ENCODE results near the gene C1GALT1.

Gene C1GALT1

DNA sequence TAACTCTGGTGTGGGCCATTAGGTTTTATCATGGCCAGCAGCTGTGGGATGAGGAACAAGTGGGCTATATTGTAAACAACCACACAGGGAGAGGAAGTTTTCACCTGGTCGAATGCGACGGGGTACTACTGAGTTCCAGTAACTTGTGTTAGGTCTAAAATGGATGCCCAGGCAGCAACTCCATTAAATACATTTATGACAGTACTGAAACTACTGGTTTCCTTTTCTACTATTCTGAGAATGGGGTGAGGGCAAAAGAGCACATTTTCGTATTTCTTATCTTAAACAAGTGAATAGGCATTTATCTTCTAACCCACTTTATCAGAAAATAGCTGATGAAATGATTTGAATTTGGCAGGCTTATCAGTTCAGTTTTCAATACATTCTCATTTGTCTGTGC, 109.7 kb downstream of the C1GALT1 start:
- H3K4me3 ChIP-seq (ENCODE audit: low read depth in 1 of 2, low read length in 2 of 2) = no peak overlapping the region
- H2AFZ ChIP-seq (ENCODE audit: low read depth, low read length) = no peak overlapping the region
- no peak overlapping the region for H3K4me2 ChIP-seq (ENCODE audit: insufficient read depth, low read length)
- DNase-seq (no peak), ATAC-seq (ENCODE audit: insufficient read depth, low read depth) (no peak)
- no peaks in the 10 kb centered on the region for H3K79me2 ChIP-seq (ENCODE audit: insufficient read depth, low read length)
- H3K9ac ChIP-seq (ENCODE audit: low read depth, low read length) = no peak overlapping the region
- TF ChIP-seq, protein P1, sequence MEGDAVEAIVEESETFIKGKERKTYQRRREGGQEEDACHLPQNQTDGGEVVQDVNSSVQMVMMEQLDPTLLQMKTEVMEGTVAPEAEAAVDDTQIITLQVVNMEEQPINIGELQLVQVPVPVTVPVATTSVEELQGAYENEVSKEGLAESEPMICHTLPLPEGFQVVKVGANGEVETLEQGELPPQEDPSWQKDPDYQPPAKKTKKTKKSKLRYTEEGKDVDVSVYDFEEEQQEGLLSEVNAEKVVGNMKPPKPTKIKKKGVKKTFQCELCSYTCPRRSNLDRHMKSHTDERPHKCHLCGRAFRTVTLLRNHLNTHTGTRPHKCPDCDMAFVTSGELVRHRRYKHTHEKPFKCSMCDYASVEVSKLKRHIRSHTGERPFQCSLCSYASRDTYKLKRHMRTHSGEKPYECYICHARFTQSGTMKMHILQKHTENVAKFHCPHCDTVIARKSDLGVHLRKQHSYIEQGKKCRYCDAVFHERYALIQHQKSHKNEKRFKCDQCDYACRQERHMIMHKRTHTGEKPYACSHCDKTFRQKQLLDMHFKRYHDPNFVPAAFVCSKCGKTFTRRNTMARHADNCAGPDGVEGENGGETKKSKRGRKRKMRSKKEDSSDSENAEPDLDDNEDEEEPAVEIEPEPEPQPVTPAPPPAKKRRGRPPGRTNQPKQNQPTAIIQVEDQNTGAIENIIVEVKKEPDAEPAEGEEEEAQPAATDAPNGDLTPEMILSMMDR (IDR thresholded peaks at IDR 0.05; ENCODE audit: borderline replicate concordance, extremely low read depth, low read length, poor library complexity, severe bottlenecking) = no peak
- no peak for TF ChIP-seq EZH2 (IDR thresholded peaks at IDR 0.05; ENCODE audit: borderline replicate concordance, low read depth, low read length, severe bottlenecking)
- no peak overlapping the region for H3K27ac ChIP-seq (ENCODE audit: low read length)
- no peaks in the 10 kb centered on the region for H3K4me1 ChIP-seq (ENCODE audit: insufficient read depth, low read length)
- no peaks in the 10 kb centered on the region for H4K20me1 ChIP-seq (ENCODE audit: insufficient read depth, low read length)
- no peaks in the 10 kb centered on the region for H3K36me3 ChIP-seq (ENCODE audit: insufficient read depth, low read length)
- no peaks in the 10 kb centered on the region for H3K27me3 ChIP-seq (ENCODE audit: insufficient read depth, low read length, poor library complexity)
- H3K9me3 ChIP-seq (ENCODE audit: insufficient read depth, low read length, severe bottlenecking) = no peaks in the 10 kb centered on the region

DNA sequence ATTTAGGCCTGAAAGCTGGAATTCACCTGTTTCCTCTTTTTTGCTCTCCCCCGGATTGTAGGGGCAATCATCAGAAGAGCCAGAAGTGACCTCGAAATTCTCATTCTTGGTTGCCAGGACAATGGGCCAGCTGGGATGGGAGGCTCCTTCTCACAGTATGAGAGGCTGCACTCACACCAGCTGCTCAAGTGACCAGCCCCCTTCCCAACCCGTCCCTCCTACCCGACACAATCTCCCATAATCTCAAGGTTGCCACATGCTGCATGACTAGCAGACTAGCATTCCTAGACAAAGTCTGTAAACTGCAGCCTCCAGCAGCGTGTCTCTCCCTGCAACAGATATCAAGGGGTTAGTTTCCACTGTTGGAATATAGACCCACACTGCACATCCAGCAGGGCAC, 110.3 kb downstream of the C1GALT1 start:
- no peak overlapping the region for H3K27ac ChIP-seq (ENCODE audit: low read length)
- DNase-seq (no peak), ATAC-seq (ENCODE audit: insufficient read depth, low read depth) (no peak)
- no peaks in the 10 kb centered on the region for H3K4me1 ChIP-seq (ENCODE audit: insufficient read depth, low read length)
- no peaks in the 10 kb centered on the region for H3K9me3 ChIP-seq (ENCODE audit: insufficient read depth, low read length, severe bottlenecking)
- no peak overlapping the region for H3K4me3 ChIP-seq (ENCODE audit: low read depth in 1 of 2, low read length in 2 of 2)
- H3K27me3 ChIP-seq (ENCODE audit: insufficient read depth, low read length, poor library complexity) = no peaks in the 10 kb centered on the region
- H3K9ac ChIP-seq (ENCODE audit: low read depth, low read length) = no peak overlapping the region
- no peak overlapping the region; the same call in 1 of the 2 replicates for H2AFZ ChIP-seq (ENCODE audit: low read depth, low read length)
- H3K4me2 ChIP-seq (ENCODE audit: insufficient read depth, low read length) = no peak overlapping the region
- H4K20me1 ChIP-seq (ENCODE audit: insufficient read depth, low read length) = no peaks in the 10 kb centered on the region
- H3K79me2 ChIP-seq (ENCODE audit: insufficient read depth, low read length) = no peaks in the 10 kb centered on the region
- no peak for TF ChIP-seq EZH2 (IDR thresholded peaks at IDR 0.05; ENCODE audit: borderline replicate concordance, low read depth, low read length, severe bottlenecking)
- TF ChIP-seq, protein P1 (IDR thresholded peaks at IDR 0.05; ENCODE audit: borderline replicate concordance, extremely low read depth, low read length, poor library complexity, severe bottlenecking) = no peak
- no peaks in the 10 kb centered on the region for H3K36me3 ChIP-seq (ENCODE audit: insufficient read depth, low read length)

DNA sequence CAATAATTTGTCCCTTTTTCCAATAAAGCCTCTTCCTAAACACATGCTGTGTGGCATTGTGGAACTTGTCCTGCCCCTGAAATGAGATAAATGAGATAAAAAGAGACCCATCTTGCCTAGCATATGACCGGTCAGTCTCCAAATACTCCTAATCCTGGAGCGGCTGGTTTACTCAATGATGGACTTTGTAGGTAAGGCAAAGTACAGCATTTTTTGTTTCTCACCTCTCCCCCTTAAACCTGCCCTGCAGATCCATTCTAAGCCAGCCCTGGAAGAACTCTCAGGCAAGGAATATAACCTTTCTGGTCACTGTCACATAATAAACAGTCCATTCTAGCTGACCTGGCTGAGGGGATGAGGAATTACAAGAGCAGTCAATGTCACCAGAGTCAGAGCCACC, 110.7 kb downstream of the C1GALT1 start:
- Histone ChIP-seq H4K20me1 (ENCODE audit: insufficient read depth, low read length) (no peaks in the 10 kb centered on the region), H2AFZ (ENCODE audit: low read depth, low read length) (no peak overlapping the region), H3K27me3 (ENCODE audit: insufficient read depth, low read length, poor library complexity) (no peaks in the 10 kb centered on the region), H3K27ac (ENCODE audit: low read length) (no peak overlapping the region), H3K4me2 (ENCODE audit: insufficient read depth, low read length) (no peak overlapping the region), H3K4me1 (ENCODE audit: insufficient read depth, low read length) (no peaks in the 10 kb centered on the region), H3K4me3 (ENCODE audit: low read depth in 1 of 2, low read length in 2 of 2) (no peak overlapping the region), H3K36me3 (ENCODE audit: insufficient read depth, low read length) (no peaks in the 10 kb centered on the region), H3K79me2 (ENCODE audit: insufficient read depth, low read length) (no peaks in the 10 kb centered on the region), H3K9me3 (ENCODE audit: insufficient read depth, low read length, severe bottlenecking) (no peaks in the 10 kb centered on the region), H3K9ac (ENCODE audit: low read depth, low read length) (no peak overlapping the region)
- DNase-seq (no peak), ATAC-seq (ENCODE audit: insufficient read depth, low read depth) (no peak)
- no peak for TF ChIP-seq EZH2 (IDR thresholded peaks at IDR 0.05; ENCODE audit: borderline replicate concordance, low read depth, low read length, severe bottlenecking)
- TF ChIP-seq, protein P1 (IDR thresholded peaks at IDR 0.05; ENCODE audit: borderline replicate concordance, extremely low read depth, low read length, poor library complexity, severe bottlenecking) = no peak

DNA sequence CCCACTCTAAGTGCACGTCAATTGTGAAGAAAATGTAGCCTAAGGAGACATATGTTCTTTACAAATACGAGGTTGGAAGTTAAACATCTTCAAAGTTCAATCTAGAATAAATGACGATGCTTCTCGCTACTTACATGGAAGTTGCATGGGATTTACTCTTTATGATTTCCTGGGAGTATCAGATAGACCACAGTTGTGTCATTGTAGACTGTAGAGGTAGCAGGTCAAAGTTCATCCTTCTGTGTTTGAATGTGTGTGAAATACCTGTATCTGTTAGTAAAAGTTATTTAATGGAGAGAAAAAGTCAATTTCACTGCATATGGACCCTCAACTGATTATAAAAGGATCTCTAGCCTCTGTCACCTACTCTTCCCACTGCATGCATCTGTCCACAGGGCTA, 112.6 kb downstream of the C1GALT1 start:
- Histone ChIP-seq H3K27me3 (ENCODE audit: insufficient read depth, low read length, poor library complexity) (no peaks in the 10 kb centered on the region), H3K9me3 (ENCODE audit: insufficient read depth, low read length, severe bottlenecking) (no peaks in the 10 kb centered on the region), H4K20me1 (ENCODE audit: insufficient read depth, low read length) (no peaks in the 10 kb centered on the region), H2AFZ (ENCODE audit: low read depth, low read length) (no peak overlapping the region), H3K9ac (ENCODE audit: low read depth, low read length) (no peak overlapping the region), H3K4me1 (ENCODE audit: insufficient read depth, low read length) (no peaks in the 10 kb centered on the region), H3K79me2 (ENCODE audit: insufficient read depth, low read length) (no peaks in the 10 kb centered on the region), H3K4me2 (ENCODE audit: insufficient read depth, low read length) (no peak overlapping the region), H3K27ac (ENCODE audit: low read length) (no peak overlapping the region), H3K4me3 (ENCODE audit: low read depth in 1 of 2, low read length in 2 of 2) (no peak overlapping the region), H3K36me3 (ENCODE audit: insufficient read depth, low read length) (no peaks in the 10 kb centered on the region)
- no peak for DNase-seq
- TF ChIP-seq, protein P1 (IDR thresholded peaks at IDR 0.05; ENCODE audit: borderline replicate concordance, extremely low read depth, low read length, poor library complexity, severe bottlenecking) = no peak
- no peak for TF ChIP-seq EZH2 (IDR thresholded peaks at IDR 0.05; ENCODE audit: borderline replicate concordance, low read depth, low read length, severe bottlenecking)
- ATAC-seq (ENCODE audit: insufficient read depth, low read depth) = no peak
